Heart right ventricle (tissue), 16 donors: ENCODE data around the gene LRCH4. TPM values are rescaled to one million over a fixed set of nuclear protein-coding genes. Genes with fewer than 3 reads are reported as not detected.
"Not testable (repeated sequence)": the region's sequence is repeated elsewhere in the genome, so short reads cannot be mapped to it uniquely, and the experiment has no call there.

Experiments used
- ATAC-seq, 8 donors: fragments of 200-7000 bp; cut with Tn5 transposase; one replicate each; pipeline ENCODE4 v1.9.1; 2020; ENCODE audit warnings: mild to moderate bottlenecking in 8 of 8, moderate library complexity in 8 of 8, moderate number of reproducible peaks in 1 of 8
- DNase-seq, 2 donors: peaks; one replicate each; pipeline ENCODE4 v3.0.0-alpha.2; 2020
- H3K27ac ChIP-seq, 10 donors: fragments of 200-600 bp; sonication (generic) in 2 of 10; one replicate each; pipeline versions ENCODE4 v1.5.0 to v1.8.0; 2020 to 2022; ENCODE audit warnings: mild to moderate bottlenecking in 3 of 10
- H3K27me3 ChIP-seq, 7 donors: fragments of 200-600 bp; one replicate each; pipeline ENCODE4 v1.8.0; 2021 to 2022; ENCODE audit warnings: mild to moderate bottlenecking in 2 of 7
- H3K36me3 ChIP-seq, 9 donors: fragments of 200-600 bp; sonication (generic) in 1 of 9; one replicate each; pipeline versions ENCODE4 v1.5.0 to v1.8.0; 2020 to 2022; ENCODE audit warnings: mild to moderate bottlenecking in 2 of 9
- H3K4me1 ChIP-seq, 9 donors: fragments of 200-600 bp; sonication (generic) in 1 of 9; one replicate each; pipeline versions ENCODE4 v1.5.0 to v1.8.0; 2020 to 2022; ENCODE audit warnings: mild to moderate bottlenecking in 4 of 9
- H3K4me3 ChIP-seq, 10 donors: fragments of 200-600 bp; sonication (generic) in 2 of 10; one replicate each; pipeline versions ENCODE4 v1.5.0 to v1.8.0; 2020 to 2022; ENCODE audit warnings: mild to moderate bottlenecking in 7 of 10, moderate library complexity in 2 of 10
- H3K9me3 ChIP-seq, 11 donors: fragments of 200-600 bp in 10 of 11; sonication (generic) in 2 of 11; one replicate each; pipeline versions ENCODE4 v1.5.0 to v1.8.0; 2013 to 2022; ENCODE audit warnings: mild to moderate bottlenecking in 2 of 11, control low read depth in 1 of 11, moderate library complexity in 1 of 11
- WGBS, 2 donors: extraction: QIAGEN DNeasy Blood & Tissue Kit; methylation state at CpG; one replicate each; pipeline ENCODE4 v1.1.7; 2013; ENCODE audit warnings: inconsistent platforms in 1 of 2; 5-methylcytosine and 5-hydroxymethylcytosine counted together
- intact Hi-C, 10 donors: fragments of 100-400 bp; cut with DNase I; formaldehyde crosslinking; loops; one replicate each; pipeline versions ENCODE4 v1.11.1 to v1.14.2; 2022
- polyA plus RNA-seq, 2 donors: library from polyadenylated mRNA; stranded (reverse); fragments of 200-250 nt; gene quantifications; one replicate each; pipeline ENCODE4 v1.2.3, GENCODE V29; 2013
- total RNA-seq, 10 donors: library from RNA; stranded (reverse); fragmentation: NEBNext Ultra II Directional in 3 of 10; extraction: Animal tissue kit (Norgen Biotek cat#: 25700) in 3 of 10; gene quantifications; one replicate each; pipeline versions ENCODE4 v1.2.1 to v1.2.4, GENCODE V29; 2021 to 2023
- TF ChIP-seq, protein P1 (sequence below), 9 donors: fragments of 200-600 bp; sonication (generic) in 2 of 9; IDR thresholded peaks; one replicate each; pipeline versions ENCODE4 v1.5.0 to v1.8.0; 2021 to 2022; ENCODE audit warnings: antibody characterized with exemption in 9 of 9, mild to moderate bottlenecking in 5 of 9, moderate library complexity in 1 of 9
- donor health status: Arrhythmogenic right ventricular cardiomyopathy.
- donor health status: ischemic (EF 13 %, LVEDD 7.1; RV severe dilation, severe dysfunction).
- donor health status: healthy with polysubstance abuse.
- donor health status: DM: no; HTN: yes; CAD: no.
- donor health status: DM: no; HTN: no; CAD: no.
- donor health status: ischemic (EF 25% LVEDD 6.9; RV normal size, moderate dysfunction).
- donor health status: ischemic (EF 25% LVEDD 5.7; RV mildly dilated, moderate dysfunction).
- donor health status: healthy.
- donor health status: DM: yes; HTN: yes; CAD: no.
- donor health status: Ischemic cardiomyopathy.
- donor health status: ischemic (EF 35%, LVEDD 5.7; RV mildly dilated, moderate dysfunction).
- donor health status: nonischemic (EF 11% LVEDD 7.7; RV severe dilation, severe dysfunction).
- donor health status: DM: yes; HTN: yes; CAD: no.
- donor health status: PGD.
- donor health status: ischemic (EF 29% LVEDD 5.4; RV normal size, mild dysfunction).
- donor health status: nonischemic (EF 23%, LVEDD 6.1; RV moderate dilation, normal function).

Gene LRCH4
- total and polyA plus RNA-seq, 12 donors = 18.4 to 57.6 (median 24.1) TPM

DNA sequence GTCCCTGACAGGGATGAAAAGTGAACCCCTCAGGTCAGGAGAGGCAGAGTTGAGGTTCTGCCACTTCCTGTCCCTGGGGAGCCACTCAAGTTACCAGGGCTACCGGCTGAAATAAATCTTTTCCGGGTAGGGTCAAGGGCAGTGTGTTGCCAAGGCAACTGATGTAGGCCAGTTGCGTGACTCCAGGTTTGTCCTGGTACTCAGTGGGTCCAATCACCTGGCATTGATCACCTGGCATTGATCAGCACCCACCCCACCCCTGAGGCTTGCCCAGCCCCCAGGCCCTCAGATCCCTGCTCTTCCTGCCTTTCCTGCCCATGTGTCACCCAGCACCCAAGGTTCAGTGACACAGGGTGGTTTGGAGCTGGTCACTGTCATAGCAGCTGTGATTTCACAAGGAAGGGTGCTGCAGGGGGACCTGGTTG is 18.2 kb downstream of the LRCH4 start:
- WGBS, 2 donors = 46 to 58% methylated on average over 3 of the region's 3 CpGs
- intact Hi-C loops = loop anchor here in 3 of 10 donors (2.0 to 5.0 kb wide), 2 partner anchors 115 to 125 kb away; partner anchors contain the start of gene GIGYF1 (in 2 of the 3)
- Histone ChIP-seq H3K27ac (no peak overlapping the region), H3K27me3 (peaks cover 0 to 18% (median 0%) of the 10 kb centered on the region in 7 donors), H3K4me3 (no peak overlapping the region), H3K36me3 (peaks cover 0 to 13% (median 0%) of the 10 kb centered on the region in 9 donors), H3K4me1 (peaks cover 0 to 33% (median 15%) of the 10 kb centered on the region in 9 donors), H3K9me3 (no peaks in the 10 kb centered on the region)
- DNase-seq (no peak), ATAC-seq (no peak)
- TF ChIP-seq, protein P1, sequence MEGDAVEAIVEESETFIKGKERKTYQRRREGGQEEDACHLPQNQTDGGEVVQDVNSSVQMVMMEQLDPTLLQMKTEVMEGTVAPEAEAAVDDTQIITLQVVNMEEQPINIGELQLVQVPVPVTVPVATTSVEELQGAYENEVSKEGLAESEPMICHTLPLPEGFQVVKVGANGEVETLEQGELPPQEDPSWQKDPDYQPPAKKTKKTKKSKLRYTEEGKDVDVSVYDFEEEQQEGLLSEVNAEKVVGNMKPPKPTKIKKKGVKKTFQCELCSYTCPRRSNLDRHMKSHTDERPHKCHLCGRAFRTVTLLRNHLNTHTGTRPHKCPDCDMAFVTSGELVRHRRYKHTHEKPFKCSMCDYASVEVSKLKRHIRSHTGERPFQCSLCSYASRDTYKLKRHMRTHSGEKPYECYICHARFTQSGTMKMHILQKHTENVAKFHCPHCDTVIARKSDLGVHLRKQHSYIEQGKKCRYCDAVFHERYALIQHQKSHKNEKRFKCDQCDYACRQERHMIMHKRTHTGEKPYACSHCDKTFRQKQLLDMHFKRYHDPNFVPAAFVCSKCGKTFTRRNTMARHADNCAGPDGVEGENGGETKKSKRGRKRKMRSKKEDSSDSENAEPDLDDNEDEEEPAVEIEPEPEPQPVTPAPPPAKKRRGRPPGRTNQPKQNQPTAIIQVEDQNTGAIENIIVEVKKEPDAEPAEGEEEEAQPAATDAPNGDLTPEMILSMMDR (IDR thresholded peaks at IDR 0.05) = no peak

DNA sequence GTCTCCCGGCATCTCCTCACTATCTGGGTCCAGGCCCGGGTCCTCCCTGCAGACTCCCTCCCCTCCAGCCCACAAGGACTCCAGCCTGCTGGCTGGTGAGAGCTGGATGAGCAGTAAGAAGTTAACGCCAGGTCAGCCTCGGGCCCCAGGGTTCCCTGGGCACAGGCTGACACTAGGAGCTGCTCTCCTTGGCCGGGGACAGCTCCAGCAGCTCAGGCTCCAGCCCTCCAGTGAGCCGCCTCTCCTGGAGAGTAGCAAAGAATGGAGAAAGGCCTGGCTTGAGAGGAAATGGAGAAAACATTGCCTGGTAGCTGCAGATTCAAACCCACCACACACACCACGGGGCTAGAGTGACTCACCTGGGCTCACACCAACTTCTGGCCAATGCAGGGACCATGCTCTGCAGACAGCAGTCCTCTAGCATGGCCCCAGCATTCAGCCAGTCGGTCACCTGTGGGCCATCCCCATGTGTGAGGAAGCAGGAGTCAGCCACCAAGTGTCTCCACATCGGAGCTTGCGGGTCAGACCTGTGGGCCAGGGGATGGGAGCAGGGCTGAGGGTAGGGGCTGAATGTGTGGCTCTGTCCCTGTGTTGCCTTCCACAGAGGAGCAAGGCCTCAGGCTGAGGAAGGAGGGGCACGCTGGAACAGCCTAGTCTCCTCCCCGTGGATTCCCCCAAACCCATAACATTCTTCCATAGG is 18.7 kb downstream of the LRCH4 start:
- Histone ChIP-seq H3K4me1 (peaks cover 0 to 33% (median 15%) of the 10 kb centered on the region in 9 donors), H3K4me3 (no peak overlapping the region), H3K36me3 (peaks cover 0 to 19% (median 0%) of the 10 kb centered on the region in 9 donors), H3K27me3 (peaks cover 0 to 18% (median 0%) of the 10 kb centered on the region in 7 donors), H3K27ac (no peak overlapping the region), H3K9me3 (no peaks in the 10 kb centered on the region)
- no peak for ATAC-seq
- WGBS, 2 donors = 76% methylated on average over 12 of the region's 12 CpGs
- intact Hi-C loops = loop anchor here in 2 of 10 donors (5.0 kb wide), 1 partner anchor 125 kb away; the partner anchor contains the start of gene GIGYF1 (in 2 of the 2)
- TF ChIP-seq, protein P1 (IDR thresholded peaks at IDR 0.05) = no peak
- DNase-seq = no peak

DNA sequence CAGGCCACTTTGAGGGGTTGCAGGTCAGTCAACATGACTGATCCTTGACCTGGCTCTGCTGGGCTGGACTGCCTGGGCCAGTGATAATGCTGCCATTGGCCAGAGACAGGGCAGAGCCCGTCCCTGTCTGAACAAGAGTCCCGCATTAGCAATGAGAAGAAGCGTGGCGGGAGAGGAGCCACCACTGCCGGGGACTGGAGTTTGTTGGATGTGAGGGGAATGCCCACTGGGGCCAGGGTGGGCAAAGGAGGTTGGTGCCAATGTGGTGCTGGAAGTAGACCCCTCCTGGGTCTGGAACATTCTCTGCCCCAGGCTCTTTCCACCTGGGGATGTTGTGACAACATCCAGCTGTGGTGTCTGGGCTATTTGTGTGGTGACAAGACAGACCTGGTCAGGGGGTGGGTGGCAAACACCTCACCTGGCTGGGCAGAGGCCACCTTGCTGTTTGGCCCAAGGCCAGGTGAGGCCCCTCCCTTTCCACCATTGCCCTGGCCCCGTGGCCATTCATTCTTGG is 19.9 kb downstream of the LRCH4 start:
- DNase-seq (no peak), ATAC-seq (no peak)
- Histone ChIP-seq H3K36me3 (peaks cover 0 to 25% (median 0%) of the 10 kb centered on the region in 9 donors), H3K9me3 (no peaks in the 10 kb centered on the region), H3K4me1 (peaks cover 0 to 31% (median 15%) of the 10 kb centered on the region in 9 donors), H3K4me3 (no peak overlapping the region), H3K27me3 (peaks cover 0 to 15% (median 0%) of the 10 kb centered on the region in 7 donors), H3K27ac (no peak overlapping the region)
- 90 to 93% methylated on average over 6 of the region's 6 CpGs for WGBS, 2 donors
- TF ChIP-seq, protein P1 (IDR thresholded peaks at IDR 0.05) = no peak
- intact Hi-C loops = loop anchor here in 2 of 10 donors (5.0 kb wide), 1 partner anchor 126 kb away; the partner anchor contains the start of gene GIGYF1 (in 2 of the 2)

DNA sequence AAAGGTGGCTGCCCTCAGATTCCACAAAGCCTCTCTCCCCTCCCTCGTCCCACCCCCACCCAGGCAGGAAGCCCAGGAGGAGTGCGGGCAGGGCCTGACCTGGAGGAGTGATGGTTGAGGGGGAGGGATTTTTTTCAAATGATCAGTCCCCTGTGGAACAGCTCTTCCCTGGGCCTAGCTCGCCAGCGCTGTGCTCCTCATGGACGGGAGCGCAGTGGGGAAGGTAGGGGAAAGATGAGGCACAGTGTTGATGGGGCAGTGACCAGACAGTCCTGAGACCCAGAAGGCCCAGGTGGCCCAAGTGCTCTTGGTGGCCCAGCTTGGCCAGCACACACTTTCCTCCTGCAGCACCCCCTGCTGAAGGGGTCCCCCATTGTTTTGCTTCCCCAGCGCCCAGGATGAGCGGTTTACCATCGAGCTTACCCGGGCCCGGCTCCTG is 20.8 kb downstream of the LRCH4 start:
- Histone ChIP-seq H3K4me1 (peaks cover 0 to 22% (median 10%) of the 10 kb centered on the region in 9 donors), H3K27me3 (peaks cover 0 to 6% (median 0%) of the 10 kb centered on the region in 7 donors), H3K9me3 (no peaks in the 10 kb centered on the region), H3K36me3 (peaks cover 0 to 30% (median 0%) of the 10 kb centered on the region in 9 donors), H3K27ac (no peak overlapping the region), H3K4me3 (no peak overlapping the region)
- TF ChIP-seq, protein P1 (IDR thresholded peaks at IDR 0.05) = no peak
- intact Hi-C loops = loop anchor here in 3 of 10 donors (2.0 to 5.0 kb wide), 2 partner anchors 126 to 127 kb away; partner anchors contain the start of gene GIGYF1 (in 2 of the 3)
- DNase-seq = no peak
- ATAC-seq = no peak
- WGBS, 2 donors = 93 to 96% methylated on average over 11 of the region's 11 CpGs

DNA sequence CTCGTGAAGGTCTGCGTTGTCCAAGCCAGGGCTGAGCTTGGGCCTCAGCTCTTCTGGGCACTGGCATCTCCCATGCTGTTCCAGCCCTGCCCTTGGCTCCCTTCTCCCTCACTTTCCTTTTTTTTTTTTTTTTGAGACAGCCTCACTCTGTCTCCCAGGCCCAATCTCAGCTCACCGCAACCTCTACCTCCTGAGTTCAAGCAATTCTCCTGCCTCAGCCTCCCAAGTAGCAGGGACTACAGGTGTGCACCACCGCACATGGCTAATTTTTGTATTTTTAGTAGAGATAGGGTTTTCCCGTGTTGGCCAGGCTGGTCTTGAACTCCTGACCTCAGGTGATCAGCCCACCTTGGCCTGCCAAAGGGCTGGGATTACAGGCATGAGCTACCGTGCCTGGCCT is 21.5 kb downstream of the LRCH4 start:
- 92 to 93% methylated on average over 6 of the region's 6 CpGs for WGBS, 2 donors
- not testable (repeated sequence) for H3K27ac ChIP-seq, H3K4me3 ChIP-seq, H3K9me3 ChIP-seq, H3K27me3 ChIP-seq, DNase-seq
- peaks cover 0 to 32% (median 0%) of the 10 kb centered on the region in 9 donors for H3K36me3 ChIP-seq
- intact Hi-C loops = loop anchor here in 8 of 10 donors (2.0 to 5.0 kb wide), 4 partner anchors 97 to 163 kb away; partner anchors contain the start of gene GIGYF1 (in 6 of the 8)
- peak in 1 of 8 donors; percentile 1 for ATAC-seq
- H3K4me1 ChIP-seq = peaks cover 0 to 20% (median 5%) of the 10 kb centered on the region in 9 donors
